ENCODE measurements around the gene AMPD1. TPM values are rescaled to one million over a fixed set of nuclear protein-coding genes. Genes with fewer than 3 reads are reported as not detected.
A peak's percentile ranks its signal among the peaks of the same experiment; 100 is the strongest.

The AMPD1 gene
- total RNA-seq, 1 experiment from 2014 or later: not detected

GRCh38 chr1:114735479-114735878 is 40.1 kb upstream of the AMPD1 start:
- no peak for TF ChIP-seq CTCF (IDR thresholded peaks at IDR 0.05; ENCODE audit: unreplicated experiment)
- no peaks in the 10 kb centered on the region for H3K27me3 Mint-ChIP-seq (ENCODE audit: unreplicated experiment)
- H3K27ac Mint-ChIP-seq (ENCODE audit: unreplicated experiment): no peak overlapping the region
- no peak for DNase-seq
- H3K4me3 Mint-ChIP-seq (ENCODE audit: low read depth, unreplicated experiment): no peak overlapping the region
- peaks cover 10% of the 10 kb centered on the region for H3K4me1 Mint-ChIP-seq (ENCODE audit: low read depth, unreplicated experiment)
- intact Hi-C loops (cut with micrococcal nuclease; ENCODE audit: unreplicated experiment): no loop called here
- no peaks in the 10 kb centered on the region for H3K9me3 Mint-ChIP-seq (ENCODE audit: low read depth, unreplicated experiment)
- H3K36me3 Mint-ChIP-seq (ENCODE audit: insufficient read depth, unreplicated experiment): peaks cover 52% of the 10 kb centered on the region
- CTCF ChIA-PET: no interaction called here
- no TSS peak for BruUV-seq (replicated peaks)

- Mint-ChIP-seq H3K27ac (ENCODE audit: unreplicated experiment) (peak overlapping the region; percentile 30), H3K27me3 (ENCODE audit: unreplicated experiment) (no peaks in the 10 kb centered on the region), H3K36me3 (ENCODE audit: insufficient read depth, unreplicated experiment) (peaks cover 70% of the 10 kb centered on the region), H3K4me1 (ENCODE audit: low read depth, unreplicated experiment) (peaks cover 18% of the 10 kb centered on the region), H3K4me3 (ENCODE audit: low read depth, unreplicated experiment) (no peak overlapping the region), H3K9me3 (ENCODE audit: low read depth, unreplicated experiment) (no peaks in the 10 kb centered on the region)
- intact Hi-C loops (cut with micrococcal nuclease; ENCODE audit: unreplicated experiment): no loop called here
- TF ChIP-seq CTCF (IDR thresholded peaks at IDR 0.05; ENCODE audit: unreplicated experiment): no peak
- no TSS peak for BruUV-seq (replicated peaks)
- DNase-seq: no peak
- CTCF ChIA-PET: no interaction called here
These were observed 34.4 kb upstream of the AMPD1 start for GRCh38 chr1:114729782-114730181.

GRCh38 chr1:114728553-114728952 is 33.2 kb upstream of the AMPD1 start:
- CTCF ChIA-PET: no interaction called here
- intact Hi-C loops (cut with micrococcal nuclease; ENCODE audit: unreplicated experiment): no loop called here
- BruUV-seq (replicated peaks): no TSS peak
- no peak for DNase-seq
- TF ChIP-seq CTCF (IDR thresholded peaks at IDR 0.05; ENCODE audit: unreplicated experiment): no peak
- Mint-ChIP-seq H3K27ac (ENCODE audit: unreplicated experiment) (peak overlapping the region; percentile 30), H3K36me3 (ENCODE audit: insufficient read depth, unreplicated experiment) (peaks cover 76% of the 10 kb centered on the region), H3K4me1 (ENCODE audit: low read depth, unreplicated experiment) (peaks cover 18% of the 10 kb centered on the region), H3K4me3 (ENCODE audit: low read depth, unreplicated experiment) (no peak overlapping the region), H3K9me3 (ENCODE audit: low read depth, unreplicated experiment) (no peaks in the 10 kb centered on the region), H3K27me3 (ENCODE audit: unreplicated experiment) (no peaks in the 10 kb centered on the region)

DNA sequence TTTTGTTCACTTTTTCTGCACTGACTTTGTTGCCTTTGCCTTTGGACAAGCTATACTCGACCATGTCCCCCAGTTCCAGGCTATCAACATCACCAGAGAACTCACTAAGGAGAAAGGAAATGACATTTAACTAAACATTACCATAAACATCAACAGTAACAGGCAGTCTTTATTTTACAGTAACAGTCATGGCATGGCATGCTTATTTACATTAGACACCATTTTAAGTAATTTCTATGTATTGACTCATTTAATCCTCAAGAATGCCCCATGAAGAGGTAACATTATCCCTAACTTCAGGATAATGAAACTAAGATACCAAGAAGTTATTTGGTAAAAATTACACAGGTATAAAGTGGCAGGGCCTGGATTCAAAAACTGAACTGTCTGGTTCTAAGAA is 29.9 kb upstream of the AMPD1 start:
- no peak overlapping the region for H3K4me3 Mint-ChIP-seq (ENCODE audit: low read depth, unreplicated experiment)
- no peaks in the 10 kb centered on the region for H3K27me3 Mint-ChIP-seq (ENCODE audit: unreplicated experiment)
- intact Hi-C loops (cut with micrococcal nuclease; ENCODE audit: unreplicated experiment): no loop called here
- H3K4me1 Mint-ChIP-seq (ENCODE audit: low read depth, unreplicated experiment): peaks cover 18% of the 10 kb centered on the region
- no peak overlapping the region for H3K27ac Mint-ChIP-seq (ENCODE audit: unreplicated experiment)
- no TSS peak for BruUV-seq (replicated peaks)
- DNase-seq: no peak
- no peaks in the 10 kb centered on the region for H3K9me3 Mint-ChIP-seq (ENCODE audit: low read depth, unreplicated experiment)
- CTCF ChIA-PET: no interaction called here
- TF ChIP-seq CTCF (IDR thresholded peaks at IDR 0.05; ENCODE audit: unreplicated experiment): no peak
- H3K36me3 Mint-ChIP-seq (ENCODE audit: insufficient read depth, unreplicated experiment): peaks cover 67% of the 10 kb centered on the region

GRCh38 chr1:114723915-114724314 is 28.6 kb upstream of the AMPD1 start:
- intact Hi-C loops (cut with micrococcal nuclease; ENCODE audit: unreplicated experiment): no loop called here
- CTCF ChIA-PET: no interaction called here
- Mint-ChIP-seq H3K9me3 (ENCODE audit: low read depth, unreplicated experiment) (no peaks in the 10 kb centered on the region), H3K36me3 (ENCODE audit: insufficient read depth, unreplicated experiment) (peaks cover 60% of the 10 kb centered on the region), H3K4me3 (ENCODE audit: low read depth, unreplicated experiment) (no peak overlapping the region), H3K4me1 (ENCODE audit: low read depth, unreplicated experiment) (peaks cover 15% of the 10 kb centered on the region), H3K27ac (ENCODE audit: unreplicated experiment) (no peak overlapping the region), H3K27me3 (ENCODE audit: unreplicated experiment) (no peaks in the 10 kb centered on the region)
- no peak for TF ChIP-seq CTCF (IDR thresholded peaks at IDR 0.05; ENCODE audit: unreplicated experiment)
- no peak for DNase-seq
- BruUV-seq (replicated peaks): no TSS peak
